Esophagus muscularis mucosa (tissue), 4 donors: ENCODE measurements around the gene NACA. TPM values are rescaled to one million over a fixed set of nuclear protein-coding genes. Genes with fewer than 3 reads are reported as not detected.

ENCODE experiments used
- DNase-seq: peaks from one replicate; pipeline ENCODE4 v3.0.0-alpha.2; 2017; ENCODE audit errors: extremely low spot score
- H3K27ac ChIP-seq, 4 donors: fragments of 200-600 bp; sonication (generic); replicated peaks in 1 of 4; 1 replicate in 3 of 4; 2 replicates in 1 of 4; pipeline ENCODE4 v1.5.1; 2016 to 2019; ENCODE audit warnings: mild to moderate bottlenecking in 1 of 4
- H3K27me3 ChIP-seq, 4 donors: fragments of 200-600 bp; sonication (generic); one replicate each; pipeline versions ENCODE4 v1.5.1 to v1.6.0; 2016 to 2019
- H3K36me3 ChIP-seq, 4 donors: fragments of 200-600 bp; sonication (generic); one replicate each; pipeline ENCODE4 v1.5.1; 2016 to 2019
- H3K4me1 ChIP-seq, 4 donors: fragments of 200-600 bp; sonication (generic); one replicate each; pipeline ENCODE4 v1.5.1; 2016 to 2019
- H3K4me3 ChIP-seq, 4 donors: fragments of 200-600 bp; sonication (generic); 1 replicate in 2 of 4; 2 replicates in 2 of 4; pipeline ENCODE4 v1.5.1; 2016 to 2019; ENCODE audit warnings: mild to moderate bottlenecking in 4 of 4, moderate library complexity in 1 of 4
- H3K9me3 ChIP-seq, 4 donors: fragments of 200-600 bp; sonication (generic); 1 replicate in 3 of 4; 2 replicates in 1 of 4; pipeline ENCODE4 v1.5.1; 2016 to 2019
- CTCF ChIP-seq, 3 experiments: fragments of 200-600 bp in 2 of 3; fragments of 450-650 bp in 1 of 3; sonication (generic) in 2 of 3; IDR thresholded peaks; one replicate each; pipeline ENCODE4 v1.5.1; 2017 to 2019; ENCODE audit warnings: antibody characterized with exemption in 3 of 3, mild to moderate bottlenecking in 2 of 3, moderate library complexity in 1 of 3
- EP300 ChIP-seq: sonication (generic); formaldehyde crosslinking; IDR thresholded peaks from one replicate; pipeline ENCODE4 v1.6.1; 2017; ENCODE audit warnings: antibody characterized with exemption
- POLR2A ChIP-seq: fragments of 450-650 bp; IDR thresholded peaks from one replicate; pipeline ENCODE4 v1.6.1; 2017; ENCODE audit warnings: antibody characterized with exemption, moderate library complexity, mild to moderate bottlenecking, low read depth
- POLR2AphosphoS5 ChIP-seq, 2 donors: sonication (generic); formaldehyde crosslinking; IDR thresholded peaks; one replicate each; pipeline ENCODE4 v1.6.1; 2017; ENCODE audit warnings: antibody characterized with exemption in 2 of 2
- WGBS: methylation state at CpG from one replicate; pipeline ENCODE4 v1.1.5; 2018; 5-methylcytosine and 5-hydroxymethylcytosine counted together
- intact Hi-C: fragments of 100-400 bp; cut with DNase I; formaldehyde crosslinking; loops from one replicate; pipeline ENCODE4 v1.15.1; 2023
- total RNA-seq, 4 donors: library from RNA; depleted of rRNA; stranded (reverse); fragments of >200 nt; gene quantifications; one replicate each; pipeline versions ENCODE4 v1.1.0 to v1.2.1, GENCODE V29; 2016

NACA gene
- total RNA-seq, 4 donors from 2014 or later = 913 to 1,477 (median 1,221) TPM

- H3K27me3 ChIP-seq = no peaks in the 10 kb centered on the region
Observed at GRCh38 chr12:56687223-56688128, 37.6 kb downstream of the NACA start.

GRCh38 chr12:56684745-56685359, 40.2 kb downstream of the NACA start:
- WGBS = 56% methylated on average over 8 of the region's 8 CpGs
- H3K27me3 ChIP-seq = no peaks in the 10 kb centered on the region
- H3K36me3 ChIP-seq = peaks cover 0 to 16% (median 8%) of the 10 kb centered on the region in 4 donors
- peak overlapping the region; percentile 8 to 100 (median 22) for H3K27ac ChIP-seq
- DNase-seq = no peak
- H3K4me3 ChIP-seq = peak overlapping the region; percentile 22 to 80 (median 26)
- intact Hi-C loops = loop anchor here (5.0 kb wide), 1 partner anchor 38 kb away; the partner anchor contains the start of gene ATP5F1B
- TF ChIP-seq EP300 (no peak), POLR2A (no peak), CTCF (IDR thresholded peaks at IDR 0.05) (no peak), POLR2AphosphoS5 (IDR thresholded peaks at IDR 0.05) (no peak)
- peaks cover 48 to 82% (median 71%) of the 10 kb centered on the region in 4 donors for H3K4me1 ChIP-seq
- no peaks in the 10 kb centered on the region for H3K9me3 ChIP-seq

More at GRCh38 chr12:56687223-56688128, 37.6 kb downstream of the NACA start:
- peak overlapping the region; percentile 80 to 98 (median 96) for H3K4me3 ChIP-seq
- H3K27ac ChIP-seq = peak overlapping the region; percentile 99 to 100 (median 100)
- TF ChIP-seq CTCF (IDR thresholded peaks at IDR 0.05) = no peak
- TF ChIP-seq POLR2AphosphoS5 (IDR thresholded peaks at IDR 0.05) = peak in 1 of 2 donors; percentile 52
- H3K9me3 ChIP-seq = no peaks in the 10 kb centered on the region
- intact Hi-C loops = loop anchor here (1.0 to 5.0 kb wide), 2 partner anchors 38 to 40 kb away; partner anchors contain the start of genes ATP5F1B and NACA
- WGBS = under 1% methylated on average over 27 of the region's 62 CpGs
- DNase-seq = peak; percentile 92
- peaks cover 0 to 5% (median 2%) of the 10 kb centered on the region in 4 donors for H3K36me3 ChIP-seq
- H3K4me1 ChIP-seq = peaks cover 28 to 57% (median 49%) of the 10 kb centered on the region in 4 donors

GRCh38 chr12:56682323-56682722, 42.8 kb downstream of the NACA start:
- no peak overlapping the region for H3K27ac ChIP-seq
- intact Hi-C loops = no loop called here
- no peaks in the 10 kb centered on the region for H3K9me3 ChIP-seq
- no peak for TF ChIP-seq POLR2A
- no peak for TF ChIP-seq CTCF (IDR thresholded peaks at IDR 0.05)
- TF ChIP-seq POLR2AphosphoS5 (IDR thresholded peaks at IDR 0.05) = no peak
- TF ChIP-seq EP300 = no peak
- no peaks in the 10 kb centered on the region for H3K27me3 ChIP-seq
- H3K36me3 ChIP-seq = peaks cover 0 to 26% (median 8%) of the 10 kb centered on the region in 4 donors
- no peak for DNase-seq
- H3K4me3 ChIP-seq = no peak overlapping the region
- peaks cover 62 to 95% (median 83%) of the 10 kb centered on the region in 4 donors for H3K4me1 ChIP-seq
- WGBS = 89% methylated on average over 6 of the region's 6 CpGs

DNA sequence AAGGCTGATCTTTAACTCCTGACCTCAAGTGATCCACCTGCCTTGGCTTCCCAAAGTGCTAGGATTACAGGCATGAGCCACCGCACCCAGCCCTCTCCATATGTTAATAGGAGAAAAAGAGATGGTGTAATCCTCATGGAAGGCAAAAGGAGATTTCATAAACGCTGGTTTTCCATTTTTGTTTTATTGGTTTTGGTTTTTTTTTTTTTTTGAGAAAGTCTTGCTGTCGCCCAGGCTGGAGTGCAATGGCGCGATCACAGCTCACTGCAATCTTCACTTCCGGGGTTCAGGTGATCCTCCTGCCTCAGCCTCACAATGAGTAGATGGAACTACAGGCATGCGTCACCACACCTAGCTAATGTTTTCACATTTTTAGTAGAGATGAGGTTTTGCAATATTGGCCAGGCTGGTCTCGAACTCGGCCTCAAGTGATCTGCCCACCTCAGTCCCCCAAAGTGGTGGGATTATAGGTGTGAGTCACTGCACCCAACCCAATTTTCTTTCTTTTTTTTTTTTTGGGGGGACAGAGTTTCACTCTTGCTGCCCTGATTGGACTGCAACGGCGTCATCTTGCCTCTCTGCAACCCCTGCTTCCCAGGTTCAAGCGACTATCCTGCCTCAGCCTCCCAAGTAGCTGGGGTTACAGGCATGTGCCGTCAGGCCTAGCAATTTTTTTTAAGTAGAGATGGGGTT, 45.1 kb downstream of the NACA start:
- no peak for DNase-seq

More for the DNA sequence above, 45.1 kb downstream of the NACA start:
- Histone ChIP-seq H3K4me1 (peaks cover 53 to 99% (median 88%) of the 10 kb centered on the region in 4 donors), H3K27ac (no peak overlapping the region), H3K9me3 (no peaks in the 10 kb centered on the region), H3K27me3 (no peaks in the 10 kb centered on the region), H3K36me3 (peaks cover 0 to 25% (median 8%) of the 10 kb centered on the region in 4 donors), H3K4me3 (no peak overlapping the region)
- intact Hi-C loops = no loop called here
- no peak for TF ChIP-seq POLR2A
- no peak for TF ChIP-seq POLR2AphosphoS5 (IDR thresholded peaks at IDR 0.05)
- TF ChIP-seq CTCF (IDR thresholded peaks at IDR 0.05) = no peak
- TF ChIP-seq EP300 = no peak
- WGBS = 89% methylated on average over 13 of the region's 13 CpGs
